ENCODE measurements around the gene RMP24.

DNA sequence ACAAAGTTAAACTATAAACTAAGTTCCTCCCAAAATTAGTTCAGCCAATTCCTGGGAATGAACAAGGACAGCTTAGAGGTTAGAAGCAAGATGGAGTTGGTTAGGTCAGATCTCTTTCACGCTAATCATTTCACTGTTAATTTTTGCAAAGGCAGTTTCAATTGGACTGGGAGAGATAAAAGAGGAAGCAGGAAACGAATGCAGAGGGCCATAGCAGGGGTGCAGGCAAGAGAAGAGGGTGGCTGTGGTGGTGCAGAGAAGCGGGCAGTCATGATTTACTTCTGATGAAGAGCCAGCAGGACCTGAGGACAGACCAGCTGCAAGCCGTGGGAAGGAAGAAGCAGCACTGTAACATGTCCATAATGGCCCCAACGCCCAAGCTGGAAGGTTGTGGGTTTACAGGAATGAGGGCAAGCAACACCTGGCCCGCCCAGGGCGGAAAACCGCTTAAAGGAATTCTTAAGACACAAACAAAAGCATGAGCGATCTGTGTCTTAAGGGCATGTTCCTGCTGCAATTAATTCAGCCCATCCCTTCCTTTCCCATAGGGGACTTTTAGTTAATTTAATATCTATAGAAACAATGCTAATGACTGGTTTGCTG, 4.1 kb upstream of the RMP24 start:
- TF ChIP-seq, protein P1, sequence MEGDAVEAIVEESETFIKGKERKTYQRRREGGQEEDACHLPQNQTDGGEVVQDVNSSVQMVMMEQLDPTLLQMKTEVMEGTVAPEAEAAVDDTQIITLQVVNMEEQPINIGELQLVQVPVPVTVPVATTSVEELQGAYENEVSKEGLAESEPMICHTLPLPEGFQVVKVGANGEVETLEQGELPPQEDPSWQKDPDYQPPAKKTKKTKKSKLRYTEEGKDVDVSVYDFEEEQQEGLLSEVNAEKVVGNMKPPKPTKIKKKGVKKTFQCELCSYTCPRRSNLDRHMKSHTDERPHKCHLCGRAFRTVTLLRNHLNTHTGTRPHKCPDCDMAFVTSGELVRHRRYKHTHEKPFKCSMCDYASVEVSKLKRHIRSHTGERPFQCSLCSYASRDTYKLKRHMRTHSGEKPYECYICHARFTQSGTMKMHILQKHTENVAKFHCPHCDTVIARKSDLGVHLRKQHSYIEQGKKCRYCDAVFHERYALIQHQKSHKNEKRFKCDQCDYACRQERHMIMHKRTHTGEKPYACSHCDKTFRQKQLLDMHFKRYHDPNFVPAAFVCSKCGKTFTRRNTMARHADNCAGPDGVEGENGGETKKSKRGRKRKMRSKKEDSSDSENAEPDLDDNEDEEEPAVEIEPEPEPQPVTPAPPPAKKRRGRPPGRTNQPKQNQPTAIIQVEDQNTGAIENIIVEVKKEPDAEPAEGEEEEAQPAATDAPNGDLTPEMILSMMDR (IDR thresholded peaks at IDR 0.05; ENCODE audit: borderline replicate concordance, extremely low read depth, low read length, poor library complexity, severe bottlenecking): no peak
- no peak for TF ChIP-seq EZH2 (IDR thresholded peaks at IDR 0.05; ENCODE audit: borderline replicate concordance, low read depth, low read length, severe bottlenecking)
